Ishikawa (cell line): Measurements from ENCODE around the gene KRTAP4-3.
"Not testable (repeated sequence)": the region's sequence is repeated elsewhere in the genome, so short reads cannot be mapped to it uniquely, and the experiment has no call there.

Experiments
- CEBPB ChIP-seq: IDR thresholded peaks from 2 replicates; pipeline ENCODE4 v1.6.1; 2012
- EGR1 ChIP-seq: IDR thresholded peaks from 2 replicates; pipeline ENCODE4 v1.6.1; 2012
- RAD21 ChIP-seq: IDR thresholded peaks from 2 replicates; pipeline ENCODE4 v1.6.1; 2012; ENCODE audit warnings: low read depth
- TAF1 ChIP-seq: IDR thresholded peaks from 2 replicates; pipeline ENCODE4 v1.6.1; 2012; ENCODE audit warnings: low read depth, mild to moderate bottlenecking
- TEAD4 ChIP-seq: IDR thresholded peaks from 2 replicates; pipeline ENCODE4 v1.6.1; 2012

- not testable (repeated sequence) for TF ChIP-seq TAF1, RAD21, EGR1, TEAD4, CEBPB
Observed at GRCh38 chr17:41189837-41190318, 21.9 kb upstream of the KRTAP4-3 start, which contains the start of gene KRTAP9-1.
